ENCODE measurements around the gene NANOGP8.

Gene NANOGP8

DNA sequence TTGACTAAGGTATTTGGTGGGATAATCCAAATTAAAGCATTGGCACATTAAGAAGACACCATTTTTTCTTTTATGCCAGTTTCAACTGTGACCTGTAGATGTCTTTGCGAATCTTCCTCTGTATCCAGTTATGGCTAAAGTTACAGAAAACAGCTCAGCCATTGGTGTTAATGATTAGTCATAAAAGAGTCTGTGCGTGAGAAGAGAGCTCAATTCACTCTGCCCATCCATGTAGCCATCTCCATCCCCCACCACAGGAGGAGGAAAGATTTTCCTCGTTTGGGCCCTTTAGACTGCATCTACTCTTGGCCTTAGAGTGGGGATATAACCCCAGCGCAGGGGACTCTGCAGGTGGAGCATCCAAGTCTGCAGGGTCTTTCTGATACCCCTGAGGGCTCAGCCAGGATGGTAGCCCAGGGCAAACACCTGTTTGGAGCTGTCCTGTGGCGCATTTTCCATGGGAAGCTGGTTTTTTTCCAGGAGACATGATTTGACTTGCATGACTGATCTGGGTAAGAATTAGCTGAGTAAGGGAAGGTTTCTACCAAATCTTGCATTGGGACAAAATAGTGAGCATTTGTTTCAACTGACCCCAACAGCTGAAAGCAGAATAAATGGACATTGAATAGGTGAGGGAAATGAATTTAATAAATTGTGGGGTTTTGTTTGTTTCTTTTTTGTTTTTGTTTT, 29.5 kb downstream of the NANOGP8 start:
- DNase-seq = no peak

DNA sequence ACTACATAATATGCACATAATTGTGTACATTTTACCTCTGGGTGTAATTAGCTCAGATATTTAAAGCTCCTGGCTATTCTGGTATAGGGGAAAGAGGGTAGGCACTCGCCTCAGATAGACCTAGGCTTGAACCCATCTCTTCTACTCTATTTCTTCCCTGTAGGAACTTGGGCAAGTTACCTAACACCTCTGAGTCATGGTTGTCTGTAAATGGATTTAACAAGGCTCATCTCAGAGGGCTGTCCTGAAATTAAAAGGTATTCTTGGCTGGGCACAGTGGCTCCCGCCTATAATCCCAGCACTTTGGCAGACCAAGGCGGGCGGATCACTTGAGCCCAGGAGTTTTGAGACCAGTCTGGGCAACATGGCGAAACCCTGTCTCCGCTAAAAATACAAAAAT, 30.7 kb downstream of the NANOGP8 start:
- DNase-seq = no peak

DNA sequence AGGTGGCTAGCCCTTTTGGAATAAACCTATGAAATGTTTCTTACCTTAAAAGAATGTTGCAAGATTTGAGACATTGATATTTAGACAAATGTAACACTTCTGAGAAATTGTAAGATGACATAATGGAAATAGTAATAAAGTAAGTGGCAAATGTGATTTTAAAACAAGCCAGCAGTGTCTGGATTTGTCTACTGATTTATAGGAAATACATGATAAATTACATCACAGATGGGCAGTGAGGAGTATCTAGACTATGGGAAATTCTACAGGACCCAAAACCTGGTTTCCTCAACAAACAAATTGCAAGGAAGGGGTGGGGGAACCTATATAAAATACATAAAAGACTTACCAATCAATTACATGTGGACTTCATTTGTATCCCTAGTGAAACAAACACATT, 37.1 kb downstream of the NANOGP8 start:
- DNase-seq = no peak

DNA sequence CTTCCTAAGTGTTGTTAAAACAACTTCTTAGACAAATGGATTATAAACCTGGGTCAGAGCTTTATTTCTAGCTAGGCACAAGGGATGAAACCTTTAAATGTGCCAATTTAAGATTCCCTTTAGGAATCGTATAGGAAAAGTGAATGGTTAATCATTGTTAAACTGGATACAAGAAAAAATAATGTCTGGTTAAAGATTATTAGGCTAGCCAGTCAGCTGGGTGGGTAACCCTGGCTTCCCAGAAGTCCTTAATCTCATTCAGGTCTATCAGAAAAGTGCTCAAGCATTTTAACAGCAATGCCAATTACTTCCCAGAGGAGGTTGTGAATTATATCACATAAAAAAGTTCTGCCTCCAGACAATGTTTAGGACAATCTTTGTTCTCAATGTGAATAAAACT, 37.6 kb downstream of the NANOGP8 start:
- no peak for DNase-seq

DNA sequence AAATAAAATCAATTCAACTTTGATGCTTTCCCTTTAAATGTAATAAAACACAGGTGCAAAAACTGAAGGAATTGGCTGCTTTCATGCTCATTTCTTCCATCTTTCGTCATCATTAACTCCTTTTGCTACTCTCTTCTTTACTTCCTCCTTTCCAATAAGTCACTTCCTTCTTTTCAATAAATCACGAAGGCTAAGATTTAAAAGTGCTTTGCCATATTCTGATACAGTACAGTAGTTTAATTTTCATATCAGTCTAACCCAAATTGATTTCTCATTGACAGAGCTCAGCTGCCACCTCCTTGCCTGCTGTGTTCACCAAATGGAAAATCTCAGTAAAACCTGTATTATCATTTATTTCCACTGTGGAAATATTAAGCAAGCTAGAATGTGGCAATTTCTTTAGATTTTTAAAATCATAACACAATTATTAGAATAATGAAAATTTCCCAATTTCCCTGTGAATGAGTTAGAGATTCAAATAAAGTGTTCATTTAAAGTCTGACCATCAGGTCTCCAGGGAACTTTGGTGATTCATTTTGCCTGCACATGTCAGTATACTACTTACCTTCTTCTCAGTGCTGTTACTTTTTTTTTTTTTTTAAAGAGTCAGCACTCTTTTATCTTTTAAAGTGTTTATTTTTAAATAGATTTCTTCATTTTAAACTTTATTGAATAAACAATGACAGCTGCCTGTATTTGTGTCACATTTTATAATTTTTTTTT, 41.6 kb downstream of the NANOGP8 start:
- no peak for DNase-seq

DNA sequence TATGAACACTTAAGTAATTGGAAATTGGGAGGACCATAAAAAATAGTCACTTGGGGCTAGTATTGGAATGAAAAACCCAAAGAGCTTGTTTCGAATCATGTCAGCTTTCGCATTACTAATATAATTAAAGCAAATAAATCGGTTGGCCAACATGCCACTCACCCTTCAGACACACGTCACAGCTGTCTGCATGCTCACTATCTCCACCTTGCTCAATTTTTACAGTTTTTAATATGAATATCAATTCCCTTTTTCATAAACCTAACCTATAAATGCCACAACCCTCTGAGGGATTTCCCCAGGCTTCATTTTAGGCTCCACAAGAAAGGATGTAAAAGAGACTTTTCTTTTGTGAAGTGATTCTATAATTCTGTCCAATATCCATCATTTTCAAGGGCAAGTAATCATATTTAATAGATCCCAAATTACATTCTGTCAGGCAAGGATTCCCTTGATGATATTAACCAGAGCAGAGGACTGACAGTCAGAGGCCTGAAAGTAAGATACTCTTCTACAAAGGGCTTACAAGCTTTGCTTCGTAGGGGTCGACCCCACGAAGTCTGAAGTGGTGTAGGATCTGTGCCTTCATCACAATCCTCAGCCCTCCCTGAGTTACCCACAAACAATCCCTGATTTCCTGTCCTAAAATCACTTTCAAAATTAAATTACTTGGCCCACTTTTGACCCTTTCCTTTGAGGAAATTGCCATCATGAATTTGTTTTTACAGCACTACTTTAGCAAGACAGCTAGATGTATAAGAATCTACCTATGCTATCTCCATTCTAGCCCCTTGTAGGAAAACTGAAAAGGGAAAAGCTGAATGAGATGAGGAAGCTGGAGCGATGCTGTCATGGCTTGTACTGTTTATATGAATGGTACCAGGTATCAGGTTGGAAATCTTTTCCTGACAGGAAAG, 44.5 kb downstream of the NANOGP8 start:
- DNase-seq = no peak

DNA sequence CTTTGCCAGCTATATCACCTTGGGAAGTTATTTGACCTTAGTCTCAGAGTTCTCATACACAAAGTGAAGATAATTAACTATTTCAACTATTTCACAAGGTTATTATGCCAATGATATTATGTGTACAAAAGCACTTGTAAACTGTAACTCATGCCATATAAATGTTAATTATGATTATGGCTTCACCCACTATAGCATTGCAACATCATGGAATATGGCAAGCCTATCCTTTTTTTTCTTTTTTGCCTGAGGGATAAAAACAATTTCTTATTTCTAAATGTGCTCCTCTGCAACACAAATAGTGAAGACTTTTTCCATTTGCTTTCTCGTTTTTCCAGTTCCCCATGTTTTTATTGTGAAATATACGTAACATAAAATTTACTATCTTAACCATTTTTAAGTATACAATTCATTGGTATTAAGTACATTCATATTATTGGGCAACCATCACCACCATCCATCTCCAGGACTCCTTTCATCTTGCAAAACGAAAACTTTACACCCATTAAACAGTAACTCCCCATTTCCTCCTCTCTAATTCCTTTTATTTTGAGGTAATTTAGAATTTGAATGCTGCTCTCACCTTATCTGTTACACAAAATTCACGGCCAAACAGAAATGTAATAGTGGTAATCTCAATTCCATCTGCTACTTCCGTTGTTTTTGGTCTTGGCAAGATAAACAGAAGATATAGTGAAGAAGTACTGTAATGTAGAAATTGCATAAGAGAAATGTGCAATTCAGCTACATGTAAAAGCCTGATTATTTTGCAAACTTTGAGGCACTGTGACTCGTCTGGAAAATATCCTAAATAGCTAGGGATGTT, 46.3 kb downstream of the NANOGP8 start:
- no peak for DNase-seq

Data from NCI-H1105 (cell line).